Large intestine (tissue), 3 donors: Measurements from ENCODE around the gene DCAF11. TPM values are rescaled to one million over a fixed set of nuclear protein-coding genes. Genes with fewer than 3 reads are reported as not detected.
"Not testable (repeated sequence)": the region's sequence is repeated elsewhere in the genome, so short reads cannot be mapped to it uniquely, and the experiment has no call there.

Source experiments
- DNase-seq, 2 donors: peaks; one replicate each; pipeline versions ENCODE4 v3.0.0 to v3.0.0-alpha.2; 2013
- H3K27ac ChIP-seq: one replicate; pipeline ENCODE4 v1.5.1; 2013; ENCODE audit warnings: low read length
- H3K27me3 ChIP-seq: 2 replicates; pipeline ENCODE4 v1.6.1; 2013; ENCODE audit warnings: low read length; ENCODE audit not compliant: control insufficient read depth, insufficient read depth
- H3K36me3 ChIP-seq: 2 replicates; pipeline ENCODE4 v1.6.1; 2013; ENCODE audit warnings: low read length; ENCODE audit not compliant: control insufficient read depth, insufficient read depth
- H3K4me1 ChIP-seq: one replicate; pipeline ENCODE4 v1.6.1; 2013; ENCODE audit warnings: low read length; ENCODE audit not compliant: control insufficient read depth, insufficient read depth
- H3K4me3 ChIP-seq: one replicate; pipeline ENCODE4 v1.5.1; 2013; ENCODE audit warnings: low read length
- H3K9me3 ChIP-seq: one replicate; pipeline ENCODE4 v1.6.1; 2013; ENCODE audit warnings: mild to moderate bottlenecking, low read depth, low read length, moderate library complexity; ENCODE audit not compliant: control insufficient read depth
- WGBS: methylation state at CpG from one replicate; pipeline ENCODE4 v1.1.5; 2013; ENCODE audit warnings: low lambda C conversion rate; ENCODE audit not compliant: insufficient coverage; 5-methylcytosine and 5-hydroxymethylcytosine counted together
- polyA plus RNA-seq: library from polyadenylated mRNA; unstranded; fragments of 120-200 nt; gene quantifications from one replicate; pipeline ENCODE4 v1.2.1, GENCODE V29; 2013

DCAF11 gene
- polyA plus RNA-seq, 1 donor: 98.9 TPM

DNA sequence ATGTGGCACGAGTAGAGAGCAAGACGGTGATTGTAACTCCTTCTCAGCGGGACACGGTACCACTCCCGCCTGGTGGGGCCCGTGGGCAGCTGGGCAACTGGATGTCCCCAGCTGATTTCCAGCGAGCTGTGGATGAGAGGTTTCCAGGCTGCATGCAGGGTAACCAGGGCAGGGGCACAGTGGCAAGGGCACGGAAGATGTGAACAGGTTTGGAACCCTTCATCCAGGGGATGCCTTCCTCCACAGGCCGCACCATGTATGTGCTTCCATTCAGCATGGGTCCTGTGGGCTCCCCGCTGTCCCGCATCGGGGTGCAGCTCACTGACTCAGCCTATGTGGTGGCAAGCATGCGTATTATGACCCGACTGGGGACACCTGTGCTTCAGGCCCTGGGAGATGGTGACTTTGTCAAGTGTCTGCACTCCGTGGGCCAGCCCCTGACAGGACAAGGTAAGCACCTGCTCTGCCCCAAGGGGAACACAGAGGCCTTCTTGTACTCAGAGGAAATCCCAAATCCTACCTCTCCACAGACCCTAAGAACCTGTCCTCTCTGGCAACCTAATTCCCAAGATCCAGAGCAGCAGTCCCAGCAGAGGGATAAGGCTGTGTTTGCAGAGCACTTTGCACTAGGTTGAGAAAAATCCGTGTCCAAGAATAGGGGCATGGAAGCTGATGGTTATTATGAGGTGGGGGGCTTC lies 16.2 kb upstream of the DCAF11 start:
- Histone ChIP-seq H3K27me3 (no peaks in the 10 kb centered on the region), H3K9me3 (no peaks in the 10 kb centered on the region), H3K4me1 (peaks cover 20% of the 10 kb centered on the region), H3K27ac (no peak overlapping the region), H3K36me3 (peaks cover 56% of the 10 kb centered on the region), H3K4me3 (no peak overlapping the region)
- no peak for DNase-seq
- no CpG with 5 or more reads among the region's 16 CpGs for WGBS

DNA sequence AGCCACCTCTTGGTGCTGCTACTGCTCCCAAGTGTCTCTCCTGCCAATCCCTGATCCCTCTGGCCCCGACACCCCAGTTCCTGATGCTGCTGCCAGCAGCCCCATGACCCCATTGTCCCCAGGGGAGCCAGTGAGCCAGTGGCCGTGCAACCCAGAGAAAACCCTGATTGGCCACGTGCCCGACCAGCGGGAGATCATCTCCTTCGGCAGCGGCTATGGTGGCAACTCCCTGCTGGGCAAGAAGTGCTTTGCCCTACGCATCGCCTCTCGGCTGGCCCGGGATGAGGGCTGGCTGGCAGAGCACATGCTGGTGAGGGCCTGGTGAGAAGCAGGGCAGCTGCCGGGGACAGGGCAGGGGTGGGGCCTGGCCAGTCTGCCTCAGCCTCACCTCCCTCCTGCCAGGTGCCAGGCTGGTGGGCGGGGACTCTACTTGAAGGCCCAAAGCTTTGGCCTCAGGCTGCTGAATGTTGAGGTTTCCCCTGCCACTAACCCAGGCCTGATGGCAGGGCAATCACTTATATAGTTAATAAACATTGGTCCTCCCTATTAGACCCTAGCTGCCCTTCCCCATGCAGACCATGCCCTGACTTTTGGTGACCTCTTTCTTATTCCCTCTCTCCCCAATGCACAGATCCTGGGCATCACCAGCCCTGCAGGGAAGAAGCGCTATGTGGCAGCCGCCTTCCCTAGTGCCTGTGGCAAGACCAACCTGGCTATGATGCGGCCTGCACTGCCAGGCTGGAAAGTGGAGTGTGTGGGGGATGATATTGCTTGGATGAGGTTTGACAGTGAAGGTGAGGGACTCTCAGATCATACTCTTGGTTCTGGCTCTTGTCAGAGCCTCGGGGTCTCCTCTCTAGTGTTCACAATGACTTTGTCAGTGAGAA lies 15.4 kb upstream of the DCAF11 start:
- Histone ChIP-seq H3K36me3 (peaks cover 64% of the 10 kb centered on the region), H3K27me3 (no peaks in the 10 kb centered on the region), H3K4me3 (no peak overlapping the region), H3K9me3 (no peaks in the 10 kb centered on the region), H3K4me1 (peaks cover 16% of the 10 kb centered on the region), H3K27ac (no peak overlapping the region)
- no peak for DNase-seq
- no CpG with 5 or more reads among the region's 17 CpGs for WGBS

DNA sequence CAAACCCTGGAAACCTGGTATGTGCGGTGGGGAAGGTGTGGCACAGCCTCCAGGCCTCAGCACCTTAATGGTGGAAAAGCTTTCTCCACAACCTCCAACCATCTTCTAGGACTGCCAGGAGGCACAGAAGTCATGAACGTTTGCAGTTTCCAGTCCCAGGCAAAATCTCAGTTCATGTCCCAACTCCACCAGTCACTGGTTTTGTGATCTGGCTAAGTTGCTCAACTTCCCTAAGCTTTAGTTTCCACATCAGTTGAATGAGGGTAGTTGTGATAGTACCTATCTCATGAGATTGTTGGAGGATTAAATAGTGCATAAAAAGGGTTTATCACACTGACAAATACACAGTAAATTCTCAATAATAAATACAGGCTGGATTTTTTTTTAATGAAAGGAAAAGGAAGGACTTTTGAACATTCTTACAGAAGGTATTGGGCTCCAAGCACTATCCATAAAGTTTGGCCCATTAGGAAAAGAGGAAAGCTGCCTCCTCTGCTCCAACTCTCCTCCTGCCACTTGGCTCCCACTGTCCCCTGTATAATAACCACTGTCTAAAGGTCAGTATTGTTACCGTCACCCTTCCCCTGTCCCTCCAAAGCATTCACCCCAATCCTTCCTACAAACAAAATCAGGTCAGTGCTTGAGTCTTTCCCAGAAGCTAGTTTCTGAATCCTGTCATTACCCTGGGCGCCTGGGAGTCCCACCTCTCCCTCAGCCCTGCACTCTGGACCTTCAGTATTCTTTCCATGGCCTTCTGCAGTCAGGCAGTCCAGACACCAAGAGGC lies 14.2 kb upstream of the DCAF11 start:
- 29% methylated on average over 1 of the region's 4 CpGs for WGBS
- no peaks in the 10 kb centered on the region for H3K27me3 ChIP-seq

GRCh38 chr14:24100982-24101494 lies 13.5 kb upstream of the DCAF11 start:
- Histone ChIP-seq H3K4me3 (no peak overlapping the region), H3K27me3 (no peaks in the 10 kb centered on the region), H3K4me1 (peaks cover 11% of the 10 kb centered on the region), H3K9me3 (no peaks in the 10 kb centered on the region), H3K27ac (no peak overlapping the region), H3K36me3 (peaks cover 67% of the 10 kb centered on the region)
- no peak for DNase-seq
- no CpG with 5 or more reads among the region's 3 CpGs for WGBS

More for the DNA sequence above, 14.2 kb upstream of the DCAF11 start:
- peaks cover 67% of the 10 kb centered on the region for H3K36me3 ChIP-seq
- peaks cover 16% of the 10 kb centered on the region for H3K4me1 ChIP-seq
- no peak for DNase-seq
- H3K9me3 ChIP-seq: no peaks in the 10 kb centered on the region
- no peak overlapping the region for H3K4me3 ChIP-seq
- H3K27ac ChIP-seq: no peak overlapping the region

DNA sequence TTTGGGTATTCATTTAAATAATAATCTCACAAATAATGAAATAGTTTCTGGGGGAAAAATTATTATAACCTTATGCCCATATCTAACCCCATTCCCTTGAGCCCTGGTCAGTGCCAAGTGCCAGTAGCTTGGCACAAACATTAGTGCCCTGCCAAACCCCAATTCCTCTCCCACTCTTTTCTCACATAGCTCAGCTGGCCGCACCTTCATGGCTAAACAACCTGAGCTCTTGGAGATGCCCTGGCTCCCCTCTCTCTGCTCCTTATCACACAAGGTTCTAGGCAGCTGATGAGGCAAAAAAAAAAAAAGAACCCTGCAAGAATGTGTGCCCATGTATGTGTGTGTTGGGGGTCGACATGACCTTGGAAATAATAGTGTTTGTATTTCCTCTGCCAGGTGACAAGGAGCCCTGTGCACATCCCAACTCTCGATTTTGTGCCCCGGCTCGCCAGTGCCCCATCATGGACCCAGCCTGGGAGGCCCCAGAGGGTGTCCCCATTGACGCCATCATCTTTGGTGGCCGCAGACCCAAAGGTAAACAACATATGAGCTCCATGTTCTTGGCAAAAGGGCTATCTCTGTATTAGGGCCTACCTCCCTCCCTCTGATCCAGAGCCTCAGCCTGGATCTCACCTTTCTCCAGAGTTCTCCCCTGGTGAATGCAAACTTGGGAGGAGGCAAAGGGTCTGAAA lies 12.1 kb upstream of the DCAF11 start:
- no peak overlapping the region for H3K4me3 ChIP-seq
- peaks cover 60% of the 10 kb centered on the region for H3K36me3 ChIP-seq
- no peaks in the 10 kb centered on the region for H3K27me3 ChIP-seq
- DNase-seq: no peak
- H3K4me1 ChIP-seq: no peaks in the 10 kb centered on the region
- H3K9me3 ChIP-seq: no peaks in the 10 kb centered on the region
- H3K27ac ChIP-seq: no peak overlapping the region
- WGBS: no CpG with 5 or more reads among the region's 7 CpGs

GRCh38 chr14:24103451-24103850 lies 11.1 kb upstream of the DCAF11 start:
- Histone ChIP-seq H3K4me3 (no peak overlapping the region), H3K27ac (no peak overlapping the region), H3K4me1 (no peaks in the 10 kb centered on the region), H3K9me3 (no peaks in the 10 kb centered on the region), H3K27me3 (no peaks in the 10 kb centered on the region), H3K36me3 (peaks cover 53% of the 10 kb centered on the region)
- no peak for DNase-seq
- WGBS: no CpG with 5 or more reads among the region's 13 CpGs

DNA sequence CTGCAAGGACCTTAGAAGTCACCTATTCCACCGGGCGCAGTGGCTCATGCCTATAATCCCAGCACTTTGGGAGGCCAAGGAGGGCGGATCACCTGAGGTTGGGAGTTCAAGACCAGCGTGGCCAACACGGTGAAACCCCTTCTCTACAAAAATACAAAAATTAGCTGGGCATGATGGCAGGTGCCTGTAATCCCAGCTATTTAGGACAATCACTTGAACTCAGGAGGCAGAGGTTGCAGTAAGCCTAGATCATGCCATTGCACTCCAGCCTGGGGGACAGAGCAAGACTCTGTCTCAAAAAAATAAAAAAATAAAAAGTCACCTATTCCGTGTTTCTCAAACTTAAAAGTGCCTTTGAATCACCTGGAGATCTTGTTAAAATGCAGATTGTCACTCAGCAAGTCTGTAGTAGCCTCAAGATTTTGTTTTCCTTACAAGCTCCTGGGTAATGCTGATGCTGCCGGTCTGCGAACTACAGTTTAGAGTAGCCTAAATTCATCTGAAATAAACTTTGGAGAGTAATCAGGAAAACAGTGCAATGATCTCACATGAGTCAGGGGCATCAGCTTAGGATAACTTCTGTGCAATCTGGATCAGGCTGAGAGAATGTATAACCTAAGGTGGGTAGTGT lies 8.9 kb upstream of the DCAF11 start:
- Histone ChIP-seq H3K27ac (peak overlapping the region; percentile 14), H3K36me3 (peaks cover 30% of the 10 kb centered on the region)
- not testable (repeated sequence) for H3K4me3 ChIP-seq, H3K27me3 ChIP-seq, H3K4me1 ChIP-seq, DNase-seq, H3K9me3 ChIP-seq
- WGBS: 67% methylated on average over 1 of the region's 8 CpGs

GRCh38 chr14:24106672-24107271 lies 7.8 kb upstream of the DCAF11 start:
- H3K4me1 ChIP-seq: peaks cover 12% of the 10 kb centered on the region
- no peaks in the 10 kb centered on the region for H3K27me3 ChIP-seq
- peaks cover 22% of the 10 kb centered on the region for H3K36me3 ChIP-seq
- H3K4me3 ChIP-seq: no peak overlapping the region
- no peak overlapping the region for H3K27ac ChIP-seq
- no peak for DNase-seq
- no peaks in the 10 kb centered on the region for H3K9me3 ChIP-seq
- no CpG with 5 or more reads among the region's 4 CpGs for WGBS

DNA sequence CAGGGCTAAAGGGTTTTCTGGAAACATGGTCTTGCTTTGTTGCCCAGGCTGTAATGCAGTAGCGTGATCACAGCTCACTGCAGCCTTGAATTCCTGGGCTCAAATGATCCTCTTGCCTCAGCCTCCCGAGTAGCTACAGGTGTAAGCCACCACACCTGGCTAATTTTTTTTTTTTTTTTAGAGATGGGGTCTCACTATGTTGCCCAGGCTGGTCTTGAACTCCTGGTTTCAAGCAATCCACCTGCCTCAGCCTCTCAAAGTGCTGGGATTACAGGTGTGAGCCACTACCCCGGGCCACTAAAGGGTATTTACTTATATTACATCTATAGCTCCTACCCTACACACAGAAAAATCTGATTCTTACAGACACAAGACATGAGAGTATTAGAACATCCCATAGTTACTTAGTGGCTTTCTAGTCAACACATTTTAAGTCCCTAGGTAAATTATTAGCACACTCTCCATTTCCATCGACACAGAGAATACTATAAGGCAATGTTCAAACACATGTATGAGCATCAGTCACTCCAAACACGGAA lies 6.2 kb upstream of the DCAF11 start:
- no peak for DNase-seq

More for the DNA sequence above, 6.2 kb upstream of the DCAF11 start:
- no peaks in the 10 kb centered on the region for H3K27me3 ChIP-seq
- H3K9me3 ChIP-seq: no peaks in the 10 kb centered on the region
- peaks cover 11% of the 10 kb centered on the region for H3K36me3 ChIP-seq
- no peak overlapping the region for H3K4me3 ChIP-seq
- H3K4me1 ChIP-seq: peaks cover 14% of the 10 kb centered on the region
- WGBS: 0% methylated on average over 1 of the region's 5 CpGs
- H3K27ac ChIP-seq: peak overlapping the region; percentile 27
